Right cardiac atrium (tissue), 5 donors: ENCODE measurements around the gene AXIN1. TPM values are rescaled to one million over a fixed set of nuclear protein-coding genes. Genes with fewer than 3 reads are reported as not detected.

Experiments used
- polyA plus RNA-seq: library from polyadenylated mRNA; stranded (reverse); fragments of 200-250 nt; gene quantifications from one replicate; pipeline ENCODE4 v1.2.3, GENCODE V29; 2013
- total RNA-seq, 4 donors: library from RNA; stranded (reverse); fragmentation: NEBNext Ultra II Directional; extraction: Animal tissue kit (Norgen Biotek cat#: 25700); gene quantifications; one replicate each; pipeline ENCODE4 v1.2.1, GENCODE V29; 2021
- donor health status: healthy with polysubstance abuse.
- donor health status: DM: no; HTN: yes; CAD: no.
- donor health status: DM: no; HTN: no; CAD: no.
- donor health status: DM: no; HTN: yes; CAD: no; lungs with severe emphysema.
- donor health status: DM: yes; HTN: yes; CAD: no.

AXIN1 gene
- total and polyA plus RNA-seq, 5 donors: 8.4 to 12.2 (median 10.2) TPM

Other genes with a start within 250 kb of the AXIN1 start
- 10 to 100 TPM; 19.9 to 25.6 (median 22.7) TPM for gene NPRL3, start 214.1 kb downstream of the AXIN1 start, total RNA-seq
- 17.9 TPM for gene NPRL3, start 214.1 kb downstream of the AXIN1 start, polyA plus RNA-seq
- not detected for gene HBZ, start 200.1 kb downstream of the AXIN1 start, total RNA-seq
- gene HBZ, start 200.1 kb downstream of the AXIN1 start, polyA plus RNA-seq: not detected
- gene HBM, start 186.7 kb downstream of the AXIN1 start, total RNA-seq: not detected
- not detected for gene HBM, start 186.7 kb downstream of the AXIN1 start, polyA plus RNA-seq
- gene HBA2, start 179.8 kb downstream of the AXIN1 start, total RNA-seq: 100 to 1,000 TPM in 1 of 4 donors, 10 to 100 TPM in 3; 38.4 to 111 (median 51.4) TPM
- gene HBA2, start 179.8 kb downstream of the AXIN1 start, polyA plus RNA-seq: 5.2 TPM
- 100 to 1,000 TPM in 1 of 4 donors, 10 to 100 TPM in 3; 38.3 to 130 (median 70.9) TPM for gene HBA1, start 176.0 kb downstream of the AXIN1 start, total RNA-seq
- gene HBA1, start 176.0 kb downstream of the AXIN1 start, polyA plus RNA-seq: 4.8 TPM
- gene HBQ1, start 172.3 kb downstream of the AXIN1 start, total RNA-seq: not detected
- gene HBQ1, start 172.3 kb downstream of the AXIN1 start, polyA plus RNA-seq: not detected
- 10 to 100 TPM; 28.1 to 32.0 (median 30.2) TPM for gene LUC7L, start 123.3 kb downstream of the AXIN1 start, total RNA-seq
- 32.1 TPM for gene LUC7L, start 123.3 kb downstream of the AXIN1 start, polyA plus RNA-seq
- 100 to 1,000 TPM; 131 to 145 (median 139) TPM for gene FAM234A, start 117.9 kb downstream of the AXIN1 start, total RNA-seq
- 171 TPM for gene FAM234A, start 117.9 kb downstream of the AXIN1 start, polyA plus RNA-seq
- gene RGS11, start 76.8 kb downstream of the AXIN1 start, total RNA-seq: 10 to 100 TPM; 11.6 to 23.8 (median 17.6) TPM
- gene RGS11, start 76.8 kb downstream of the AXIN1 start, polyA plus RNA-seq: 15.5 TPM
- gene ARHGDIG, start 72.1 kb downstream of the AXIN1 start, total RNA-seq: 10 to 100 TPM in 1 of 4 donors, 1 to 10 TPM in 3; 3.5 to 11.3 (median 4.9) TPM
- gene ARHGDIG, start 72.1 kb downstream of the AXIN1 start, polyA plus RNA-seq: 7.7 TPM
- 10 to 100 TPM in 1 of 4 donors, 1 to 10 TPM in 3; 2.1 to 10.0 (median 2.3) TPM for gene PDIA2, start 69.6 kb downstream of the AXIN1 start, total RNA-seq
- gene PDIA2, start 69.6 kb downstream of the AXIN1 start, polyA plus RNA-seq: 0.91 TPM
- gene MRPL28, start 17.8 kb upstream of the AXIN1 start, total RNA-seq: 10 to 100 TPM; 63.9 to 74.9 (median 69.3) TPM
- gene MRPL28, start 17.8 kb upstream of the AXIN1 start, polyA plus RNA-seq: 130 TPM
- gene PGAP6, start 29.3 kb upstream of the AXIN1 start, total RNA-seq: 10 to 100 TPM; 28.0 to 39.5 (median 34.8) TPM
- 33.2 TPM for gene PGAP6, start 29.3 kb upstream of the AXIN1 start, polyA plus RNA-seq
- 10 to 100 TPM; 49.7 to 86.4 (median 66.0) TPM for gene NME4, start 44.5 kb upstream of the AXIN1 start, total RNA-seq
- 73.1 TPM for gene NME4, start 44.5 kb upstream of the AXIN1 start, polyA plus RNA-seq
- 10 to 100 TPM in 3 of 4 donors, 1 to 10 TPM in 1; 8.6 to 14.6 (median 13.3) TPM for gene DECR2, start 49.2 kb upstream of the AXIN1 start, total RNA-seq
- 14.3 TPM for gene DECR2, start 49.2 kb upstream of the AXIN1 start, polyA plus RNA-seq
- 10 to 100 TPM; 32.2 to 44.6 (median 38.4) TPM for gene RAB11FIP3, start 72.9 kb upstream of the AXIN1 start, total RNA-seq
- gene RAB11FIP3, start 72.9 kb upstream of the AXIN1 start, polyA plus RNA-seq: 25.1 TPM
- 10 to 100 TPM; 15.4 to 22.1 (median 19.6) TPM for gene CAPN15, start 175.0 kb upstream of the AXIN1 start, total RNA-seq
- gene CAPN15, start 175.0 kb upstream of the AXIN1 start, polyA plus RNA-seq: 16.9 TPM
- gene PRR35, start 207.7 kb upstream of the AXIN1 start, total RNA-seq: not detected
- gene PRR35, start 207.7 kb upstream of the AXIN1 start, polyA plus RNA-seq: not detected
- gene NHLRC4, start 214.3 kb upstream of the AXIN1 start, total RNA-seq: under 1 TPM; 0.22 to 0.62 (median 0.54) TPM
- 0.84 TPM for gene NHLRC4, start 214.3 kb upstream of the AXIN1 start, polyA plus RNA-seq
- gene PIGQ, start 217.2 kb upstream of the AXIN1 start, total RNA-seq: 10 to 100 TPM; 19.8 to 23.0 (median 21.6) TPM
- gene PIGQ, start 217.2 kb upstream of the AXIN1 start, polyA plus RNA-seq: 22.9 TPM
- gene RAB40C, start 237.3 kb upstream of the AXIN1 start, total RNA-seq: 10 to 100 TPM; 10.9 to 13.4 (median 11.9) TPM
- gene RAB40C, start 237.3 kb upstream of the AXIN1 start, polyA plus RNA-seq: 13.4 TPM